ENCODE measurements around the gene PRSS53.
A peak's percentile ranks its signal among the peaks of the same experiment; 100 is the strongest.

PRSS53 gene

GRCh38 chr16:31077592-31078396, 10.9 kb downstream of the PRSS53 start:
- DNase-seq: no peak

- no peak for DNase-seq
Observed at GRCh38 chr16:31077024-31077423, 11.7 kb downstream of the PRSS53 start.

GRCh38 chr16:31076319-31076718, 12.4 kb downstream of the PRSS53 start:
- DNase-seq: no peak

- DNase-seq: no peak
Observed at GRCh38 chr16:31074814-31075183, 13.9 kb downstream of the PRSS53 start.

GRCh38 chr16:31073970-31074813, 14.6 kb downstream of the PRSS53 start, which contains the start of the genes ZNF646 and ZNF668:
TSS of gene ZNF646 (plus strand) at chr16:31074422. CDS start at chr16:31076325, 1,903 bp downstream.
TSS of gene ZNF668 (minus strand) at chr16:31074240. CDS start at chr16:31064459, 9,781 bp downstream.
- DNase-seq: peak; percentile 98

GRCh38 chr16:31073142-31073969, 15.4 kb downstream of the PRSS53 start:
- DNase-seq: peak; percentile 83

- DNase-seq: no peak
Observed at GRCh38 chr16:31072540-31073141, 16.1 kb downstream of the PRSS53 start.

GRCh38 chr16:31071861-31072260, 16.9 kb downstream of the PRSS53 start:
- no peak for DNase-seq

- no peak for DNase-seq
Observed at GRCh38 chr16:31067342-31067741, 21.4 kb downstream of the PRSS53 start.

- no peak for DNase-seq
Observed at GRCh38 chr16:31064882-31065461, 23.8 kb downstream of the PRSS53 start.

- DNase-seq: peak; percentile 22
Observed at GRCh38 chr16:31063843-31064611, 24.7 kb downstream of the PRSS53 start.

GRCh38 chr16:31063495-31063842, 25.3 kb downstream of the PRSS53 start:
- no peak for DNase-seq

- no peak for DNase-seq
Observed at GRCh38 chr16:31061813-31062440, 26.8 kb downstream of the PRSS53 start.

- DNase-seq: no peak
Observed at GRCh38 chr16:31061126-31061812, 27.5 kb downstream of the PRSS53 start.

- no peak for DNase-seq
Observed at GRCh38 chr16:31055613-31056012, 33.1 kb downstream of the PRSS53 start.

GRCh38 chr16:31052114-31052513, 36.6 kb downstream of the PRSS53 start:
- DNase-seq: no peak

- no peak for DNase-seq
Observed at GRCh38 chr16:31050280-31051030, 38.3 kb downstream of the PRSS53 start.

GRCh38 chr16:31043898-31044481, 44.8 kb downstream of the PRSS53 start:
- no peak for DNase-seq

- DNase-seq: no peak
Observed at GRCh38 chr16:31043352-31043751, 45.4 kb downstream of the PRSS53 start.
